ENCODE results near the gene GBA3.

The GBA3 gene

DNA sequence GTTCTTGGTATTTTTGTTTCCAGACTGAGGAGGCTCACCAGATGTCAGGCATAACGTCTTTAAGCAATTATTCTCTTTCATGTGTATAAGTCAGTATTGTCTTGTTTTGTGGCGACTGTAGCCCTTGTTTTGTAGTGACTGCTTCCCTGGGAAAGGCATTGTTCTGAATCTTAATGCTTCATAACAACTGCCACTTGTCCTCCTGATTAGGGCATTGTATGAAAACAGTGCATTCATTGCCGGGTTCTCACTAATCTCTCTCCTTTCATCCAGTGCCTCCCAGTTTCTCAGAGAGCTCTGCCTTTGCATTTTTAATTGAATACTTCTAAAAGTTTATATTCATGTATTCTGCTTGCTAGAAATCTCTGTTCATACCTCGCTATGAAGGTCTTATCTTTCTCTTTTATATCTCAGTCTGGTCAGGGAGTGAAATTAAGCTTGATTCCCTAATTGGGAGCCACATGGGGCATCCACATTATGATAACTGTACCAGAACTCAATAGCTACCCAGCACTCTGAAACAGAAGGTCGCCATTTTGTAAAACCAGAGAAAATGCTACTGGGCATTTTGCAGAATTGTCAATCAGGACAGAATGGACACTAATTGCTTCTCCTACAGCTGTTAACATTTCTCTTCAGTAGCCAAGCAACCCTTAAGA lies 149.8 kb downstream of the GBA3 start:
- TF ChIP-seq, protein P1, sequence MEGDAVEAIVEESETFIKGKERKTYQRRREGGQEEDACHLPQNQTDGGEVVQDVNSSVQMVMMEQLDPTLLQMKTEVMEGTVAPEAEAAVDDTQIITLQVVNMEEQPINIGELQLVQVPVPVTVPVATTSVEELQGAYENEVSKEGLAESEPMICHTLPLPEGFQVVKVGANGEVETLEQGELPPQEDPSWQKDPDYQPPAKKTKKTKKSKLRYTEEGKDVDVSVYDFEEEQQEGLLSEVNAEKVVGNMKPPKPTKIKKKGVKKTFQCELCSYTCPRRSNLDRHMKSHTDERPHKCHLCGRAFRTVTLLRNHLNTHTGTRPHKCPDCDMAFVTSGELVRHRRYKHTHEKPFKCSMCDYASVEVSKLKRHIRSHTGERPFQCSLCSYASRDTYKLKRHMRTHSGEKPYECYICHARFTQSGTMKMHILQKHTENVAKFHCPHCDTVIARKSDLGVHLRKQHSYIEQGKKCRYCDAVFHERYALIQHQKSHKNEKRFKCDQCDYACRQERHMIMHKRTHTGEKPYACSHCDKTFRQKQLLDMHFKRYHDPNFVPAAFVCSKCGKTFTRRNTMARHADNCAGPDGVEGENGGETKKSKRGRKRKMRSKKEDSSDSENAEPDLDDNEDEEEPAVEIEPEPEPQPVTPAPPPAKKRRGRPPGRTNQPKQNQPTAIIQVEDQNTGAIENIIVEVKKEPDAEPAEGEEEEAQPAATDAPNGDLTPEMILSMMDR (conservative IDR thresholded peaks at IDR 0.05; ENCODE audit: low read depth, low read length), result no peak
- DNase-seq (ENCODE audit: low read depth), result no peak
- H3K4me3 ChIP-seq (ENCODE audit: low read length), result no peak overlapping the region

DNA sequence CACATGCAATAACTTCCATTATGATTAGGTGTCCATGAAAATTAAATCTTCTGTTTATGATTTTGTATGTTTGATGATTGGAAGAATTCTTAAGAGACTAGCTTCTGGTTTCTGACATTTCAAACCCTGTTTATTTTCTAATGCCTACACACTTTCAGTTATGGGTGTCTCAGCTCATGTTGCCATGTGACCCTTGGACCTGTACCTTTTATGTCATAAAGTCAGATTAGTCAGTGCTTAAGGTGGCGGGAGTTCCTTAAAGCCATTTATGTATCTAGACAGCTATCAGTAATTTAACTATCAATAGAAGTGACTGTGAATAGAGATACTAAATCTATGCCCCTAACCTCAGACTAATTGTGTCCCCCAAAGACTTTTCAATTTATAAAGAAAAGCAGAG lies 155.6 kb downstream of the GBA3 start:
- H3K4me3 ChIP-seq (ENCODE audit: low read length), result no peak overlapping the region
- TF ChIP-seq, protein P1 (conservative IDR thresholded peaks at IDR 0.05; ENCODE audit: low read depth, low read length), result no peak
- DNase-seq (ENCODE audit: low read depth), result no peak

DNA sequence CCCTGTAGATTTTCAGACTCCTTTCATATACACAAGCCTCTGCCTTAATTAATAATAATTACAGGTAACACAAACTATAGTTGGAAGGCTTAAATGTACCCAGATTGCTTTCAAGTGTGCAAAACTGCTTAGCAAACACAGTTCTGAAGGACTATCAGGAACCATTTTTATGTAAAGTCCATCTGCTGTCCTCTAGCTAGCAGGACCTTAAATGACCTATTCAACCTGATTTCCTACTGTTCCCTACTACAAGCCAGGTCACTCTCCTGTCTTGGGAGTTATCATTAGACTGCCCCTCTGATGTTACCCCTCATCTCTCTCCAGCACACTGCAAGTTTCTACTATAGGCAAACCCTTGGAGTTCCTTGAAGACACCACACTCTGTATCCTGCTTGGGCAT lies 157.3 kb downstream of the GBA3 start:
- TF ChIP-seq, protein P1 (conservative IDR thresholded peaks at IDR 0.05; ENCODE audit: low read depth, low read length), result no peak
- H3K4me3 ChIP-seq (ENCODE audit: low read length), result no peak overlapping the region
- no peak for DNase-seq (ENCODE audit: low read depth)

DNA sequence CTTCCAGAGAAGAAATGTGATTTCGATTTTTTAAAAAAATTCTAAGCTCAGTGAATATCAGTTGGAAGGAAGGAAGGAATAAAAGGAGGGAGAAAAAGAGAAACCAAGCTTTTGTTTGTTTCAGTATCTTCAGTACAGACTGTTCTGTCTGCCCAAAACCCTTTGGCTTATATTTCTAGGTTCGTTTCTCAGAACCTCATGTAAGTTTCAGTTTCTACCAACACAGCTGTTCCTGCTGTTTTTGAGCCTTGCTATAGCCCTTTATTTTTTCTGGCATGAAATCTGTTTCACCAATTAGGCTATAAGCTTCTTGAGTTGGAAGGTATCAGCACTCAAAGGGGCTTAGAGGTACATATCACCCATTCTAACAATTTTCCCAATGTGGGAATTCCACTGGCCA lies 157.9 kb downstream of the GBA3 start:
- peak; percentile 79 for DNase-seq (ENCODE audit: low read depth)
- H3K4me3 ChIP-seq (ENCODE audit: low read length), result no peak overlapping the region
- TF ChIP-seq, protein P1 (conservative IDR thresholded peaks at IDR 0.05; ENCODE audit: low read depth, low read length), result no peak

DNA sequence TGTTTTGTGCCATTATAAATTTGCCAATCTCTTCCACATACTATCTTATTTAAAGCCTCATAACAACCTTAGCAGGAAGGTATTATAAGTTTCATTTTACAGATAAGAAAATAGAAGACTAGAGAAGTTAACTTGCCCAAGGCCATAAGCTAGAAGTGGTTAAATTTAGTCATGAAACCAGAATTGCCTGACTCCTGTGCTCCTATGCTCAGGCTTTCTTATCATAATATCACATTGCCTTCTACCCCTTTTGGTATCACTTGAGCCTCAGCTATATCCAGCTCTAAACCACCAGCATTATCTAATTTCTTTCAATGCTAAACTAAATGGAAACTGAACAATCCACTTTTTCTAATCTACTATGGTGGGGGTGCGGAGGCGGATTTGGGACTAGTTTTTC lies 164.7 kb downstream of the GBA3 start:
- TF ChIP-seq, protein P1 (conservative IDR thresholded peaks at IDR 0.05; ENCODE audit: low read depth, low read length), result no peak
- no peak for DNase-seq (ENCODE audit: low read depth)
- no peak overlapping the region for H3K4me3 ChIP-seq (ENCODE audit: low read length)

DNA sequence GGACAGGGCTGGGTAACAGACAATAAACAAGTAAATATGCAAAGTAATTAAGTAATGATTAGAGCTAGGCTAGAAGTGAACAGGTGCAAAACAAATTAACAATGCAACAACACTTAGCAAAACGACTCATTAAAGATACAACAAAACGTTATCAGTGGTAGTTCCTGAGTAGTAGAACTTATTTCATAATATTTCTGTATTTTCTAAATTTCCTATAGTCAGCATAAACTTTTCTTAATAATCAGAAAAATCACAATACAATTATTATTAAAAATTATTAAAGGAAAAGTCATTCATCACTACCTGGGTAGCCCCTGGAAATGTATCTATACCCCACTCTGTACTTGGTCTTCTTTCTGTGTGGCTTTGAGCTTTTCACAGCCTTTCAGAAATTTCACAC lies 166.6 kb downstream of the GBA3 start:
- no peak overlapping the region for H3K4me3 ChIP-seq (ENCODE audit: low read length)
- TF ChIP-seq, protein P1 (conservative IDR thresholded peaks at IDR 0.05; ENCODE audit: low read depth, low read length), result no peak
- no peak for DNase-seq (ENCODE audit: low read depth)
